GM18526 (cell line): ENCODE results near the gene RHOT1.

Experiments
- POLR2A ChIP-seq: IDR thresholded peaks from 3 replicates; pipeline ENCODE4 v1.6.1; 2011; ENCODE audit not compliant: insufficient read length; ENCODE audit errors: extremely low read depth

RHOT1 gene

GRCh38 chr17:32120716-32121115 is 21.6 kb upstream of the RHOT1 start:
- no peak for TF ChIP-seq POLR2A

DNA sequence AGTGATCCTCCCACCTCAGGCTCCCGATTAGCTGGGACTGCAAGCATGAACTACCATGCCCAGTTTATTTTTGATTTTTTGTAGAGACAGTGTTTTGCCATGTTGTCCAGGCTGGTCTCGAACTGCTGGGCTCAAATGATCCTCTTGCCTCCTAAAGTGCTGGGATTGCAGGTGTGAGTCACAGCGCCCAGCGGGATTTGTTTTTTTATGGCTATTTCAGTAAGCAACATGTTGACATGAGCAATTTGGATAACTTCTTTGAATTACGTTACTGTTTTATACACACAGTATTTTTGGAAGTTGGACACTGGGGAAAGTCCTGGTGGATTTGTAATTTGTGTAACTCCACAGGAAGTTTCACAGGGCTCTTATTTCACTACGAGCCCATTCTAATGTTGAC is 18.5 kb upstream of the RHOT1 start:
- TF ChIP-seq POLR2A: no peak

DNA sequence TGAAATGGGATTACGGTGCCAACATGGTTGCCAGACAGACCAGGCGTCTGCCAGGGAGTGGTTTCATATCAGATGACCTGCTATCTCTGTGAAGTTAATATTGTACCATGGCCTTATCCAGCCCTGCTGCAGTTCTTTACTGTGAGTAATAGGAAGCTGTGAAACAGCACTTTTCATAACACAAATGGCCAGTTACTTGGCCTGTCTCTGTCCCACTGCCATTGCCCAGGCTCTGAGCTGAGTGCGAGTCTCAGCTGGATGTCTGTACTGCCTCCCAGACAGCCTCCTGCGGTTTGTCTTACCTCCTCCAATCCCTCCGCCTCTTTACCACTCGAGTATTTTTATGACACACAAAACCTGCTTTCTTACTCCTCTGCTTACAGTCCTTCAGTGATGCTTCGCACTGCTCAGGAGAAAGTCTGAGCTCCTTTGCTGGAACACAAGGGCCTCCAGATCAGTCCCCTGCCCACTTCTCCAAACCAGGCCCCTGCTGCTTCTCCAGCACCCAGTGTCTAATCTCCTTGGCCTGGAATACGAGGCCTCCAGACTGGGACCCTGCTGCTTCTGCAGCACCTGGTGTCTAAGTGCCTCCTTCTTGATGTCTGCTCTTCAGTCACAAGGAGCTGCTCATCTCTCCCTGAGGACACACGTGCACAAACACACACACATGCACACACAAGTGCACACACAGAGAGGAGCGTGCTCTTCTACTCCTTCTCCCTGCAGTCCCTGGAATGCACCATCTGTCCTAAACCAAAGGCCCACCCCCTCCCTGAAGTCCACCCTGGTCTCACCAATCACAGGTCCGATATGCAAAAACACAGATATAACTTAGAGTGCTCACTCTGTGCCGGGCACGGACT is 17.1 kb upstream of the RHOT1 start:
- no peak for TF ChIP-seq POLR2A

- TF ChIP-seq POLR2A: no peak
Observed at GRCh38 chr17:32125848-32126153, 16.5 kb upstream of the RHOT1 start.

DNA sequence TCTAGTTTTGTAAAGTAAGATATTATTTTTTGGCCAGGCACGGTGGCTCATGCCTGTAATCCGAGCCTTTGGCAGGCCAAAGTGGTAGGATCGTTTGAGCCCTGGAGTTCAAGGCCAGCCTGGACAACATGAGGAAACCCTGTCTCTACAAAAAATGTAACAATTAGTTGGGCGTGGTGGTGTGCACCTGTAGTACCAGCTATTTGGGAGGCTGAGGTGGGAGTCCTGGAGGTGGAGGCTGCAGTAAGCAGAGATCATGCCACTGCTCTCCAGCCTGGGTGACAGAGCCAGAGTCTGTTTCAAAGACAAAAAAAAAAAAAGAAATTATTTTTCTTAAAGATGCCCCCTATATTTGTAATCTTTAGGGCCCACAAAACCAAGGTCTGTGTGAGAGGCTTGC is 16.0 kb upstream of the RHOT1 start:
- no peak for TF ChIP-seq POLR2A

GRCh38 chr17:32126746-32127145 is 15.6 kb upstream of the RHOT1 start:
- TF ChIP-seq POLR2A: no peak

- peak; percentile 75 for TF ChIP-seq POLR2A
Observed at GRCh38 chr17:32127158-32127897, 15.0 kb upstream of the RHOT1 start.

DNA sequence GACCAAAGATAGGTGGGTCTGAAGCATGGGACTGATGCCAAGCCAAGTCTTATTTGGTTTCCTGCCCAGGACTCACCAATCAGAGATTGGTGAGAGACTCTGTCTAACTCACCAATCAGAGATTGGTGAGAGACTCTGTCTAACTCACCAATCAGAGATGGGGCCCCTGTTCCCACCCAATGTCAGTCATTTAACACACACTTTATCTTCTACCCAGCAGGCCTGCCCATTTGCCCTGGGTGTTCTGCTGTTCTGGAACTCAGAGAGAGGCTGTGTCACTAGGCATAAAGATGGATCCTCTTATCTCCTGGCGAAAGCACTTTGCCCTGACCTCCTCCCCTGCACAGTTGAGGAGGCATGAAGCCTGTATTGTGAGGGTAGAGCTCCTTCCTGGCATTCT is 5.4 kb upstream of the RHOT1 start:
- no peak for TF ChIP-seq POLR2A

GRCh38 chr17:32141258-32141657 is 1.0 kb upstream of the RHOT1 start:
- no peak for TF ChIP-seq POLR2A

DNA sequence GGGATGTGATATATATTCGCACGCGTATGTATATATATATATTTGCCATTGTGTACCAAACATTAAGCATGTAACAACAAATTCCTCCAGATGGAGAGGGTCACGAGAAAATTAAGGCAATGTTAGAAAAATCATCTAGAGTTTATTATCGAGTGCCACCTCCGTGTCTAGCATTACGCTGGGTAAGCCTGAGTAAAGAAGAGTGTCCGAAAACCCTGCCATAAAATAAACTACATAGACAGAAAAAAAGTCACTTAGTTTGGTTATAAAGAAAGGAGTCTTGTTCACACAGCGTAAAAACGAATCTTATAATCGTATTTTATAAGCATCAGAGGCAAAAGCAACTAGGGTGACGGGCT is 644 bp upstream of the RHOT1 start:
- no peak for TF ChIP-seq POLR2A

DNA sequence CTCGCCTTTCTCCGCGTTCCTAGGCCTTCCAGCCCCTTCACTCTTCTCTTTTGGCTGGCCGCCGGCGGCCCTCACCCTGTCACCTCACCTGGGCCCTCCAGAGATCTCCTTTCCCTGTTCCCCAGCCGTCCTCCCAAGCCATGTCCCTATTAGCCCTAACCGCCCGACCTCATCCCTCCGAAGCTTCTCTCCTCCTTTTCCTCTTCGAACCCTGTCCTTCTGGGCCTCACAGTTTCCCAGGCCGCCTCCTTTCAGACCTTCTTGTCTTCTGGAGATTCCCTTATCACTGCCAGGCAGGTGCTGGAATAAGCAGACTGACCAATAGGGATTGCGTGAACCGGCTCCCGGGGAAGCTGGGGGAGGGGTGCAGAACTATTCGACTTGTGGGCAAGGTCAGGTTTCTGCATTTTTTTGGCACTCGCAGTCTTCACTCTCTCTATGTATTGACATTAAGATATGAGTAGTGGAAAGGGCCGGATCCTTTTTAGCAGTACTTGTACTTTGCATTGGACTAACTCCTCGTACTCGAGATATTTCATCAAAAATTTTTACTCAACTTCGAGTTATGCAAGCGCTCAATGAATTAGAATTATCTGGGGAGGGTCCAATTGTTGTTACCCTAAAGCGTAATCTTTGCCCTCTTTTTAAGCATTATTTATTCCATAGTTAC is 690 bp downstream of the RHOT1 start:
- TF ChIP-seq POLR2A: no peak

DNA sequence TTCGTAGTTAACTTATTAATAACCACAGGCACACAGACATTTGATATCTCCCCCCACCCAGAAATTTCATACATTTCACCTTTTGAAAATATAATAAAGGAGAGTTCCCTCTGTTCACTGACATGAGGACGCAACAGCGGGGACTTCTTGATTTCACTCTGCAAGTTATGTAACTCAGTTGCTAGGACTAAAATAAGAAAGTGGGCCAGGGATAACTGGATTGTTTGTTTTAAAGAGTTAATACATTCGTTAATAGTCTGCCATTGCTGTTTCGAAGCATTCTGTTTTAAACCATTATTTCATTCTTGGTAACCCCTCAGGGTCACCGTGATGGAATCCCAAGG is 1.2 kb downstream of the RHOT1 start:
- TF ChIP-seq POLR2A: no peak

DNA sequence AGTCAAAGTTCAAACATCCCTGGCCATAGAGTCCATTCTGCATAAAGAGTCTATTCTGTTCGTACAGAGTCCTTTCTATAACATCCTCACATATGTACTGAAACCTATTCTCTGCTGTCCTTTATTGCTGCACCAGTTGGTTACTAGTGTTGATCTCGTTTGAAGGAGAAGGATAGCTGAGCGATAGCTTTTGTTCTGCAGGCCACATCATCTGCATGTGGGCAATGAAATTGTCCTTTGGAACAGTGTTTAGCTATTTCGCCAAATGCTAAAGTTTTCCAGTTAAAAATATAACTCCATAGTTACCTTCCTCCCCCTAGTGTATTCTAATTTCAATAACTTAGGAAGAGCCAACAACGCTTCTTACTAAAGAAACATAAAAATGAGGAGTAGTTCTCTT is 6.0 kb downstream of the RHOT1 start:
- TF ChIP-seq POLR2A: no peak

GRCh38 chr17:32150358-32150757 is 8.1 kb downstream of the RHOT1 start:
- no peak for TF ChIP-seq POLR2A

DNA sequence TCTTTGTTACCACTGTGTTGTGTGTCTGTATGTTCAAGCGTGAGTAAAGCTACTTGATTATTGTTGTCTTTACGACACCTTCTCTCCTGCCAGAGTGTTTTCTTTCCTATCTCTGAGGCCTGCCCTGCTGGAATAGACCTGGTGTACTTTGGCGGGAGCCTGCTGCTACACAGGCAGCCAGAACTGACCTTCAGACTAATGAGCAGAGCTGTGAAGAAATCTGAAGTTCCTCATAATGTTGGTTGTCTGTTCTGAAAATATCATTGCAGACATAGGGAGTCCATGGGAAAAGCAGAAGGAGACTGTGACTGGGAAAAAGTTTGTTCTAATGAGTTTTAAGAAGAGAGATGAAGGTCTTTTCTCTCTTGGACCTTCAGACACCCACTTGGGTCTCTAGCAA is 9.8 kb downstream of the RHOT1 start:
- TF ChIP-seq POLR2A: no peak

DNA sequence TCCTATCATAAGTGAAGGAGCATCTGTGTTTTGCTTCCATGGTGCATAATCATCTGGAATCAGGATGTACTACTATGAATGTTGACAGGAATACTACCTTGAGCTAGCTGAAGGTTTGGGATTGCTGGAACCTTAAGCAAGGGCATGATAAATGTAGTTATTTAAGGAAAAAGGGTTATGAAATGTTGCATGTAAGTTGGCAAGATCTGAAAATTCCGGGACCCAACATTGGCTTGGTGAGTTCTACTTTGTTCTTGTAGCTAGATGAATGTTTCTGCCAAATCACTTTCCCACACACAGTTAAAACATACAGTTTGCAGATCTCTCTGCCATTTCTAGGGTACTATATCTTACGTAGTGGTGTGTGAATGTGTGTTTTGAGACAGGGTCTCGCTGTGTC is 13.6 kb downstream of the RHOT1 start:
- no peak for TF ChIP-seq POLR2A
